AG09319 (cell line): ENCODE data around the gene EFNA2.

Experiments used
- DNase-seq: peaks from one replicate; pipeline ENCODE4 v3.0.0-alpha.2; 2010; ENCODE audit warnings: low read depth; ENCODE audit errors: extremely low read depth
- TF ChIP-seq, protein P1 (sequence below): IDR thresholded peaks from 2 replicates; pipeline ENCODE4 v1.5.1; 2011; ENCODE audit warnings: low read depth, mild to moderate bottlenecking, inconsistent platforms, low read length, moderate library complexity

EFNA2 gene

DNA sequence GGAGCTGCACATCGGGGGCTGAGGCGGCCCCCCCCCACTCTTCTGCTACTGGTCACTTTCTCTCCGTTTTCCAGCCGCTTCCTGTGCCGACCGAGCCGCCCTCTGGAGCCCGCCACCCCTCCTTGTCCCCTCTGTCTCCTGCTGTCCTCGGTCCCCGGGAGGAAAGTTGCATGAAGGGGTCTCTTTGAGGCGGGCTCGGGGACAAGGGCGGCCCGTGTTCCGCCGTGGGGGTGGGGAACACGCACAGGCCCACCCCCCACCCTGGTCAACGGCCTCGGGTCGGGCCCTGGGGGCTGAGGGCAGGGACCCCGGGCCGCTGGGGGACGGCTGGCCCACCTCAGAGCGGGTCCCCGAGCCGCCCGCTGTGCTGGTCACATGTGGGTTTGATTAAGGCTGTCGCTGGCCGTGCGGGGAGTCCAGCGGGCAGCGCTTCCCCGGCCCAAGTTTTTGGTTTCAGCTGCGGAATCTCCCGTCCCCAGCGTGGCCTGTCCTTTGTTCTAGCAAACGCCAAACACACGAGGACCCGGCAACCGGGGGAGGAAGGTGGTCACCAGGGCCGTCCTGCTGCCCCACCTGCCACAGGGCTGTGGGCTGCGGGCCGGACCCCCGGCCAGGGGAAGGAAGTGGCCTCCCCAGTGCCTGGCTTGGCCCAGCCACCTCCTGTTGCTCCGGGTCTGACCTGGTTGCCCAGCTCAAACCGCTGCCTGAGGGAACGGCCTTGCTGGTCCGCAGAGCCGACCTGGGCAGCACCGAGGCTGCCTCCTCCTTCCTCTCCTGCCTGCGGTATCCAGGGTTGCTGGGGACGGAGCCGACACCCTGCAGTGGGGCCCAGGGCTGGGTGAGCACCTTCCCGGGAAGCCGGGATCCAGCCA lies 1.9 kb downstream of the EFNA2 start:
- DNase-seq, result no peak

DNA sequence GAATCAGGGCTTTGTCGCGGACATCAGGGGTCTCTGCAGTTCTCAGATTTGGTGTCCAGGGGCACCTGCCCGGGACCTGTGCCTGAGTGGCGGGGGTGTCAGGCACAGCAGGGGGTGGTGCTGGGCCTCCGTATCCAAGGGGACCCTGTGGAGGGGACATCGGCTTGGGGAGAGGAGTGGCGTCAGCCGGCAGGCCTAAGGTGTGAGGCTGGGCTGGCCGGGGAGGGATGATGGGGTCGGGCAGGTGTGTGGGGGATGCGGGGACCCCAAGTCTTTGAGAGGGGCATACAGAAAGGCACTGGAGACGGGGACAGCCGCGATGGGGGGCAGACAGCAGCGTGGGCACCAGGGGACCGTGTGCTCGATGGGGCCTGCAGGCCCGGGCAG lies 2.5 kb downstream of the EFNA2 start:
- no peak for DNase-seq
- TF ChIP-seq, protein P1, sequence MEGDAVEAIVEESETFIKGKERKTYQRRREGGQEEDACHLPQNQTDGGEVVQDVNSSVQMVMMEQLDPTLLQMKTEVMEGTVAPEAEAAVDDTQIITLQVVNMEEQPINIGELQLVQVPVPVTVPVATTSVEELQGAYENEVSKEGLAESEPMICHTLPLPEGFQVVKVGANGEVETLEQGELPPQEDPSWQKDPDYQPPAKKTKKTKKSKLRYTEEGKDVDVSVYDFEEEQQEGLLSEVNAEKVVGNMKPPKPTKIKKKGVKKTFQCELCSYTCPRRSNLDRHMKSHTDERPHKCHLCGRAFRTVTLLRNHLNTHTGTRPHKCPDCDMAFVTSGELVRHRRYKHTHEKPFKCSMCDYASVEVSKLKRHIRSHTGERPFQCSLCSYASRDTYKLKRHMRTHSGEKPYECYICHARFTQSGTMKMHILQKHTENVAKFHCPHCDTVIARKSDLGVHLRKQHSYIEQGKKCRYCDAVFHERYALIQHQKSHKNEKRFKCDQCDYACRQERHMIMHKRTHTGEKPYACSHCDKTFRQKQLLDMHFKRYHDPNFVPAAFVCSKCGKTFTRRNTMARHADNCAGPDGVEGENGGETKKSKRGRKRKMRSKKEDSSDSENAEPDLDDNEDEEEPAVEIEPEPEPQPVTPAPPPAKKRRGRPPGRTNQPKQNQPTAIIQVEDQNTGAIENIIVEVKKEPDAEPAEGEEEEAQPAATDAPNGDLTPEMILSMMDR, result no peak

More for the DNA sequence above, 1.9 kb downstream of the EFNA2 start:
- TF ChIP-seq, protein P1, result no peak

DNA sequence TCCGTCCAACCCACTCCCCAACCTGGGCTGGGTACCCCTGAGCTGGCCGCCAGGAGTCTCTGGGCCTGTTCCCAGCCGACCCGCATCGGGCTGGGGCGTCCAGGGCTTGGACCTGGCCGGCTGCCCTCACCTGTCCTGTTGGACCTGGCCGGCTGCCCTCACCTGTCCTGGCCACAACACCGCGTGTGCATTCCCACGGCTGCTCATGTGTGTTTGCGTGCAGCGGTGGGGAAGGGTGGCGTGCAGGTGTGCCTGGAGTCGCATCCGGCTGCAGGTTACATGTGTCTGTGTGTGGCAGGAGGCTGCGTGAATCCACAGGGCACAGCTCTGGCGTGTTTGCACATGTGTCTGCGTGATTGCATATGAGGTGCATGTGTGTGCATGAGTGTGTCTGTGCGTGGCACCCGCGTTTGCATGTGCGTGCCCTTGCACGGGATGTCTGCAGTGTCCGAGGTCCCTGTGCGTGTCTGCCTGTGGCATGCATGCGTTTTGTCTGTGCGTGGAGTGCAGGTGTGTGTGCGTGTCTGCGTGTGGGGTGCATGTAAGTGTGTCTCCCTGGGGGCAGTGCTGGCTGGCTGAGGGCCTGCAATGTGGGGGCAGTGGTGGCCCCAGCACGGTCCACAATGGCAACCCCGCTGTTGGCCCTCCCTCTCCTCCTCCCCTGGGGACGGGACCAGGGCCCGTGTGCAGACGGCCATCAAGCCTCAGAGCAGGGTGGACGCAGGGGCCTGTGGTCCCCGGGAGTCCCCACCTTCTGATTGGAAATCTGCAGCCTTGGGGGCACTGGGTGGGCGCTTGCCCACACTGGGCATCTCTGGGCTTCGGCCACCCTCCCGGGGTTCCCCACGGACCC lies 3.4 kb downstream of the EFNA2 start:
- TF ChIP-seq, protein P1, result no peak

GRCh38 chr19:1289686-1290025 lies 4.0 kb downstream of the EFNA2 start:
- no peak for DNase-seq
- TF ChIP-seq, protein P1, result no peak

More for the DNA sequence above, 3.4 kb downstream of the EFNA2 start:
- no peak for DNase-seq

GRCh38 chr19:1290196-1290702 lies 4.6 kb downstream of the EFNA2 start:
- TF ChIP-seq, protein P1, result no peak
- DNase-seq, result no peak

- no peak for DNase-seq
- TF ChIP-seq, protein P1, result no peak
Measured at GRCh38 chr19:1290703-1291651, 5.3 kb downstream of the EFNA2 start.
